NCI-H526 (cell line): ENCODE data around the gene TARP.
"Not testable (repeated sequence)": the region's sequence is repeated elsewhere in the genome, so short reads cannot be mapped to it uniquely, and the experiment has no call there.

Experiments used
- DNase-seq, 2 experiments: peaks; one replicate each; lab custom pipeline; 2025; lab: John Stamatoyannopoulos, UW

TARP gene

DNA sequence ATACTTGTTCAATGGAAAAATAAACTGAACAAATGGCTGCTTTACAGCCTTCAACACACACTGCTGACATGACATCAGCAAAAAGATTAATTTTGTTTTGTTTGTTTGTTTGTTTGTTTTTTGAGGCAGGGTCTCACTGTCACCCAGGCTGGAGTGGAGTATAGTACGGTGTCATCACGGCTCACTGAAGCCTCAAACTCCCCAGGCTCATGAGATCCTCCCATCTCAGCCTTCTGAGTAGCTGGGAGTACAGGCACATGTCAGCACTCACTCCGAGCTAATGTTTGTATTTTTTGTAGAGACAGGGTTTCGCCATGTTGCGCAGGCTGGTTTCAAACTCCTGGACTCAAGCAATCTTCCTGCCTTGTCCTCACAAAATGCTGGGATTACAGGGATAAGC lies 10.9 kb downstream of the TARP start:
- no peak for DNase-seq

DNA sequence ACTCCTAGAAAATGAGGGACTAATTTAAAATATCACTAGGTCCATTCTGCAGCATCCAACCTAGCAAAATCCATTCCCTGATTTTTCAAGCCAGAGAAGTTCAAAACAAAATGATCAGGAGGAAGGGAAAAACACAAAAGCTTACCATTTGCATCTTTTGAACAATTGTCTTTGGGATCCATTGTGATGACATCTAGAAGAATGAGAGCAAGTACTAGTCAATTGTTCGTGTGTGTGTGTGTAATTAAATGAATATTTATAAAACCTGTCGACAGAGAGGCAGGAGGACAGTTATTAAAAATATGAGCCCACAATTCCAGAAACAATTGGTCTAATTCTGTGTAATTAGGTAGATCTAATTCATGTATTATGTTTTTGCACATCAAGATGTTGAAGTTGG lies 11.4 kb downstream of the TARP start:
- not testable (repeated sequence) for DNase-seq

- DNase-seq: not testable (repeated sequence)
Observed at GRCh38 chr7:38261601-38262000, 11.8 kb downstream of the TARP start.

DNA sequence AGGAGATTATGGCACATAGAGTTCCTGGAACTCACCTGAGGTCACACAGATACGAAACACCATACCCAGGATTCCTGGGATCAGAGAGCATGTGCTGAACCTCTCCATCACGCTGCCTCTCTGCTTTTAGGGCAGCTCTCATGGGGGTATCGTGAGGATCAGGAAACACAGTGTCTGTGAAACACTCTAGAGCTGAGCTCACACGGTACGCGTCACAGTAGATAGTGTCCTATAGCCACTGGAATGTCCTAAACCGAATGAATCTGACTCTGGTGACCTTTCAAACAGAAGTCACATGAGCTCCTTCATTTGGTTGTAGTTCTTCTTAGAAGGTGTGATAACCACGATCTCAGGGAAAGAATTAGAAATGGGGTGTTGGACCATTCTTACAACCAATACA lies 14.3 kb downstream of the TARP start:
- DNase-seq: not testable (repeated sequence)

- DNase-seq: no peak
Observed at GRCh38 chr7:38257350-38257677, 16.1 kb downstream of the TARP start.

DNA sequence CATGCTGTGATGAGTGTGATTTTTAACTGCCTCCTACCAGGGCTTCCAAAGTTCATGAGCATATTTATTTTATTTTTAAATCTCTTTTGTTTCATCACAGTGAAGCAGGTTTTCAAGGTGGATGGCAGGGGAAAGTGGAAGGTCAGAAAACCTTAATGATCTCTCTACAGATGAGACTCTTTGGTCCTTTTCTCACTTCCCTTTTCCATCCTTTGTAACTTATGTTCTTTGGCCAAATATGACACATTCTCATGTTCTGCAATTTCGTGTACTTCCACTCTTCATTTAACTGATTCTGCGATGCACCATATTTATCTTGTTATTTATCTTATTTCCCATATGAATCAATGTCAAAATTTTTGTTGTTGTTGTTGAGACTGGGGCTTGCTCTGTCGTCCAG lies 23.6 kb downstream of the TARP start:
- DNase-seq: not testable (repeated sequence)

GRCh38 chr7:38248069-38248567 lies 25.3 kb downstream of the TARP start:
- DNase-seq: no peak

GRCh38 chr7:38245409-38245977 lies 27.9 kb downstream of the TARP start:
- no peak for DNase-seq

DNA sequence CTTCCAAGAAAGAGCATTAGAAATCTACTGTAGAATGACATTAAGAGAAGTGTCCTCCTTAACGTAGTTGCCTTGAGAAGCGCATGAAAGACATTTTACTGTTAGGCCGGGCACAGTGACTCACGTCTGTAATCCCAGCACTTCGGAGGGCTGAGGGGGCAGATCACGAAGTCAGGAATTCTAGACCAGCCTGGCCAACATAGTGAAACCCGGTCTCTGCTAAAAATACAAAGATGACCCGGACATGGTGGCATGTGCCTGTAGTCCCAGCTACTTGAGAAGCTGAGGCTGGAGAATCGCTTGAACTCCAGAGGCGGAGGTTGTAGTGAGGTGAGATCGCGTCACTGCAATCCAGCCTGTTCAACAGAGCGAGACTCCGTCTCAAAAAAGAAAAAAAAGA lies 28.9 kb downstream of the TARP start:
- DNase-seq: no peak

DNA sequence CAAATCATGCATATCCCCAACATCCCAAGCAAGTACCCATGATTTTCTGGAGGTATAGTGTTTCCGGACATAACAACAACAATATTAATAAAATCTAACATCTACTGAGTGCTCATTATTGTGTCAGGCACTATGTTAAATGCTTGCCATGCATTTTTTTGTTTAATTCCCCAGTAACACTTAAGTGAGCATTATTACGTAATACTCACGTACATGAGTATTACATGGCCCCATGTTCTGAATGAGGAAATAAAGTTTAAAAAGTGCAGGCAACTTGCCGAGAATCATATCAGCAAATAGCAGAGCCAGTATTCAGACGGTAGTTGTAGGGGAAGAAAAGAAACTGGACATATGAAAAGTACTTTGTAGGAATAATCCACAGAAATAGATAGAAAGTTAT lies 30.1 kb downstream of the TARP start:
- DNase-seq: not testable (repeated sequence)

DNA sequence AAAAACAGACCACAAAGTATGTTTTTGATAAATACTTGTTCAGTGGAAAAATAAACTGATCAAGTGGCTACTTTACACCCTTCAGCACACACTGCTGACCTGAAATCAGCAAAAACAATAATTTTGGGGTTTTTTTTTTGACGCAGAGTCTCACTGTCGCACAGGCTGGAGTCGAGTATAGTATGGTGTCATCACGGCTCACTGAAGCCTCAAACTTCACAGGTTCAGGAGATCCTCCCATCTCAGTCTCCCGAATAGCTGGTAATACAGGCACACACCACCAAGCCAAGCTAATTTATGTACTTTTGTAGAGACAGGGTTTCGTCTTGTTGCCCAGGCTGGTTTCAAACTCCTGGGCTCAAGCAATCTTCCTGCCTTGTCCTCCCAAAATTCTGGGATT lies 30.6 kb downstream of the TARP start:
- no peak for DNase-seq

DNA sequence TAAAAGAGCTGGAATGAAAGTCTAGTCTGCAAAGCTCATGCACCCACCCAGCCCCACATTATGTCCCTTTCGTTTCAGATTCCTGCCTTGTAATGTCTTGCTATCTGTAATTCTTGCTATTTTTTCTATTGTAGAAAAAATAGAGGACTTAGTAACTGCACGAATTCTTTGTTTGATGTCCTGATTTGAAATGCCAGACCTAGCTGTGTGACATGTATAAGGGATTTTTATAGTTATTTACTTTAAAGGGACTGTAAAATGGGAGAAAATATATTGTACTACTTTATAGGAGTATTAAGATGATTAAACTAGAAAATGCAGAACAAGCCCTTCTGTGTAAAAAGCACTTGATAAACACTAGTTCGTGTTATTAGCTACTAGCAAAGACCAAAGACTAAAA lies 32.4 kb downstream of the TARP start:
- DNase-seq: no peak

GRCh38 chr7:38239129-38239528 lies 34.3 kb downstream of the TARP start:
- DNase-seq: not testable (repeated sequence)

DNA sequence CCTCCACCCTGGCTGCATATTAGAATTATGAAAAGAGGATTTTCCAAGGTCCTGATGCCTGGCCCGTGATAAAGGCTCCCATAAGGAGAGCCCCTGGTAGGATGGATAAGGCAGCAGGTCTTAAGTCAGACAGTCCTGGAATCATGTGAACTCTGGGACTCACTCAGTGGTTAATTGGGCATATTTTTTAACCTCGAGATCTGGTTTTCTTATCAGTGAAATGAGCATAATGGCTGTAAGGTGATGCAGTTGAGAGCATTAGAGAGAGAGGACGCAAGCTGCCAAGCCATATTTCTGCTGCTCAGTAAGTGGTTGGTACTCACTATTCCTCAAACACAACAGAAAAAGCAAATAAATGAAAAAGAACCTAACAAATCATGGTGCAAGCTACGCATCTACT lies 37.8 kb downstream of the TARP start:
- DNase-seq: no peak

DNA sequence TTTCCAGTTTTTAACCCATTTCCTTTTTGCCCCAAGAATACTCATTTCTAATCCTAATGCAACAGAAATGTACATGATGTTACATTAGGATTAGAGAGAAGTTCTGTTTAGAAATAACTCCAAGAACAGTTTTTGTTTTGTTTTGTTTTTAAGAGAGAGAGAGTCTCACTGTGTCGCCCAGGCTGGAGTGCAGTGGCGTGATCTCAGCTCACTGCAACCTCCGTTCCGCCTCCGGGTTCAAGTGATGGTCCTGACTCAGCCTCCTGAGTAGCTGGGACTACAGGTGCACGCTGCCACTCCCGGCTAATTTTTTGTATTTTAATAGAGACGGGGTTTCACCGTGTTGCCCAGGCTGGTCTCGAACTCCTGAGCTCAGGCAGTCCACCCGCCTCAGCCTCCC lies 38.7 kb downstream of the TARP start:
- DNase-seq: not testable (repeated sequence)

- no peak for DNase-seq
Observed at GRCh38 chr7:38232502-38233366, 40.7 kb downstream of the TARP start.

GRCh38 chr7:38229884-38230642 lies 43.4 kb downstream of the TARP start:
- no peak for DNase-seq

- DNase-seq: no peak
Observed at GRCh38 chr7:38229386-38229785, 44.0 kb downstream of the TARP start.

GRCh38 chr7:38224392-38224791 lies 49.0 kb downstream of the TARP start:
- no peak for DNase-seq

DNA sequence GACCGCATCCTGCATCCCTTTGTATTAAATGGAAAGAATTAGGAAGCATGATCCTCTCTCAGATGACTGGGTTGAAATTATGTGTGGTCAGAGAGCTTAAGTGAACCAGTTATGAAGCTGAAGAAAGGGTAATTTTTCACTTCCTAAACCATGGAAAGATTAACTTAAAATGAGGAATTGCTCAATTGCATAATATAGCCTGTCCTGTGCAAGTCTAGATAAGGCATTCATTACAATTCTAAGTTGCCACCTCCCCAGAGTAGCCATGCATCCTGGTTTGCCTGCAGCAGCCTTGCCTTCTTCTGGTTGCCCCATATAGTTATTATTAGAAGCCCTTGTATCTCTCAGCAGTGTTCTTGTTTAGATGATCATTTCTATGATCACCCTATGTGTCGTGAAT lies 50.1 kb downstream of the TARP start:
- DNase-seq: no peak

- DNase-seq: peak; percentile 39 to 68
Observed at GRCh38 chr7:38222481-38223096, 50.8 kb downstream of the TARP start.

- DNase-seq: no peak
Observed at GRCh38 chr7:38220452-38220851, 53.0 kb downstream of the TARP start.
